PFSK-1 (cell line): ENCODE measurements around the gene LSM4.
A peak's percentile ranks its signal among the peaks of the same experiment; 100 is the strongest.

ENCODE experiments used
- FOXP2 ChIP-seq: optimal IDR thresholded peaks from 2 replicates; pipeline ENCODE3; 2011; ENCODE audit warnings: borderline replicate concordance, control low read depth, inconsistent platforms; ENCODE audit not compliant: insufficient read depth; ENCODE audit errors: extremely low read length, extremely low read depth
- POLR2AphosphoS5 ChIP-seq: IDR thresholded peaks from 2 replicates; pipeline ENCODE4 v1.6.1; 2012; ENCODE audit warnings: low read depth, mild to moderate bottlenecking, control low read depth, low read length, moderate library complexity
- SIN3A ChIP-seq: IDR thresholded peaks from 2 replicates; pipeline ENCODE4 v1.6.1; 2012; ENCODE audit warnings: mild to moderate bottlenecking, low read length, moderate library complexity, borderline replicate concordance; ENCODE audit not compliant: insufficient read depth
- TAF1 ChIP-seq: IDR thresholded peaks from 2 replicates; pipeline ENCODE4 v1.6.1; 2012; ENCODE audit warnings: low read length, control low read depth, borderline replicate concordance; ENCODE audit not compliant: insufficient read depth
- TF ChIP-seq, protein P1 (sequence below), 2 experiments: IDR thresholded peaks; 2 replicates each; pipeline versions ENCODE4 v1.6.1 to v1.8.0; 2011 to 2012; ENCODE audit warnings: low read depth in 2 of 2, low read length in 2 of 2, control low read depth in 1 of 2, inconsistent platforms in 1 of 2, mild to moderate bottlenecking in 1 of 2, moderate library complexity in 1 of 2; ENCODE audit not compliant: insufficient read depth in 1 of 2

Gene LSM4

GRCh38 chr19:18284712-18285360 is 38.0 kb downstream of the LSM4 start:
- no peak for TF ChIP-seq SIN3A
- TF ChIP-seq FOXP2 = no peak
- no peak for TF ChIP-seq POLR2AphosphoS5
- TF ChIP-seq, protein P1, sequence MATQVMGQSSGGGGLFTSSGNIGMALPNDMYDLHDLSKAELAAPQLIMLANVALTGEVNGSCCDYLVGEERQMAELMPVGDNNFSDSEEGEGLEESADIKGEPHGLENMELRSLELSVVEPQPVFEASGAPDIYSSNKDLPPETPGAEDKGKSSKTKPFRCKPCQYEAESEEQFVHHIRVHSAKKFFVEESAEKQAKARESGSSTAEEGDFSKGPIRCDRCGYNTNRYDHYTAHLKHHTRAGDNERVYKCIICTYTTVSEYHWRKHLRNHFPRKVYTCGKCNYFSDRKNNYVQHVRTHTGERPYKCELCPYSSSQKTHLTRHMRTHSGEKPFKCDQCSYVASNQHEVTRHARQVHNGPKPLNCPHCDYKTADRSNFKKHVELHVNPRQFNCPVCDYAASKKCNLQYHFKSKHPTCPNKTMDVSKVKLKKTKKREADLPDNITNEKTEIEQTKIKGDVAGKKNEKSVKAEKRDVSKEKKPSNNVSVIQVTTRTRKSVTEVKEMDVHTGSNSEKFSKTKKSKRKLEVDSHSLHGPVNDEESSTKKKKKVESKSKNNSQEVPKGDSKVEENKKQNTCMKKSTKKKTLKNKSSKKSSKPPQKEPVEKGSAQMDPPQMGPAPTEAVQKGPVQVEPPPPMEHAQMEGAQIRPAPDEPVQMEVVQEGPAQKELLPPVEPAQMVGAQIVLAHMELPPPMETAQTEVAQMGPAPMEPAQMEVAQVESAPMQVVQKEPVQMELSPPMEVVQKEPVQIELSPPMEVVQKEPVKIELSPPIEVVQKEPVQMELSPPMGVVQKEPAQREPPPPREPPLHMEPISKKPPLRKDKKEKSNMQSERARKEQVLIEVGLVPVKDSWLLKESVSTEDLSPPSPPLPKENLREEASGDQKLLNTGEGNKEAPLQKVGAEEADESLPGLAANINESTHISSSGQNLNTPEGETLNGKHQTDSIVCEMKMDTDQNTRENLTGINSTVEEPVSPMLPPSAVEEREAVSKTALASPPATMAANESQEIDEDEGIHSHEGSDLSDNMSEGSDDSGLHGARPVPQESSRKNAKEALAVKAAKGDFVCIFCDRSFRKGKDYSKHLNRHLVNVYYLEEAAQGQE (IDR thresholded peaks at IDR 0.05; ENCODE audit: insufficient read depth in 1 of 2, low read depth in 2 of 2, low read length in 2 of 2) = no peak
- no peak for TF ChIP-seq TAF1

DNA sequence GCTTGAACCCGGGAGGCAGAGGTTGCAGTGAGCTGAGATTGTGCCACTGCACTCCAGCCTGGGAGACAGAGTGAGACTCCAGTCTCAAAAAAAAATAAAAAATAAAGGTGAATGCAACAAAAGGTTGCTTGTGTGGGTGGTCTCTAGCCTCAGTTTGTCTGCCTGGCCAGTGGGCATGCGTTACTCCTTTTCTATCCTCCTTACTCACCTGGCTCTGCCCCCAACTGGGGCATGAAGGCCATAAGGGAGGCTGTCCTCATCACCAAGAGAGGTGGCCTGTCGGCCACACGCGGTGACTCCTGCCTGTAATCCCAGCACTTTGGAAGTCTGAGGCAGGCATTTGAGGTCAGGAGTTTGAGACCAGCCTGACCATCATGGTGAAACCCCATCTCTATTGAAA is 39.5 kb downstream of the LSM4 start:
- TF ChIP-seq SIN3A (no peak), POLR2AphosphoS5 (no peak), TAF1 (no peak), FOXP2 (no peak)
- TF ChIP-seq, protein P1 (IDR thresholded peaks at IDR 0.05; ENCODE audit: insufficient read depth in 1 of 2, low read depth in 2 of 2, low read length in 2 of 2) = no peak

GRCh38 chr19:18282788-18283141 is 40.1 kb downstream of the LSM4 start:
- TF ChIP-seq FOXP2 = no peak
- TF ChIP-seq, protein P1 (IDR thresholded peaks at IDR 0.05; ENCODE audit: insufficient read depth in 1 of 2, low read depth in 2 of 2, low read length in 2 of 2) = no peak
- TF ChIP-seq SIN3A = no peak
- TF ChIP-seq POLR2AphosphoS5 = no peak; the same call in none of the 2 replicates
- no peak for TF ChIP-seq TAF1

- TF ChIP-seq, protein P1 (IDR thresholded peaks at IDR 0.05; ENCODE audit: insufficient read depth in 1 of 2, low read depth in 2 of 2, low read length in 2 of 2) = no peak
- peak; percentile 53 for TF ChIP-seq POLR2AphosphoS5
Observed at GRCh38 chr19:18282021-18282787, 40.7 kb downstream of the LSM4 start.
